ENCODE results near the gene IGSF21. TPM values are rescaled to one million over a fixed set of nuclear protein-coding genes. Genes with fewer than 3 reads are reported as not detected.

Gene IGSF21
- total and polyA plus RNA-seq, 2 of the 8 experiments (the other 6 are each of a cell fraction or from before 2014, with no cell fraction given), result 22.5 to 28.5 TPM

DNA sequence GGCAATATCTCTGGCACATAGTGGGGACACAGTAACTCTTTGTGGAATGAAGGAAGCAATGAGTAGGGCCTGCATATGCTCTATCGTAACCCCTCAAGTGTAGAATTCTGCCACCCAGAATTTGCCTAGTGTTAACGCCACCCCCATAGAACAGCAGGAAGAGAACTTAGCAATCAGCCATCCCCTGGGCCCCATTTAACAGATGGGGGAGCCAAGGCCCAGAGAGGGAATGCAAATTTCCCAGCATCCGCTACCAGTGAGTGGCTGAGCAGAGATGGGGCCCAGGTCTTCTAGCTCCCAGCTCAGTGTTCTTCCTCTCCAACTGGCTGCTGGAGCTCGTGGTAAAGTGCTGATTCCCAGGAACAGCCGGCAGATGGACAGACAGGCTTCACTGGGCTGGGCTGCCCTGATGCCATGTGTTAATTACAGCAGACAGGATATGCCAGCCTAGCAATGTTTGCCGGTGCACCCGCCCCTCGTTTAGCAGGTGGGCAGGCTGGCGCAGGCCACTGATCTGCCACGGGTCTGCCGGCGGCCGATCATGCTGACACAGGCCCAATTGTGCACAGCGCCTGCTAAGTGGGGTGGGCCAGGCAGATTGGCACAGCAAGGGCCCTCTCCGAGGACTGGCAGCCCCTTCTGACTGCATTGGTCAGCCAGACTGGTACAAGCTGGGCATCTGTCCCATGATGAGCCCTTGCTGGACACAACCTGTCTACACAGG is 171.9 kb downstream of the IGSF21 start (continued):
- TF ChIP-seq TCF12 (IDR thresholded peaks at IDR 0.05; ENCODE audit: low read depth, low read length) (no peak), MAFK (IDR thresholded peaks at IDR 0.05; ENCODE audit: low read depth, low read length) (no peak)
